ENCODE measurements around the gene HEATR5B.

GRCh38 chr2:37084797-37085196 lies 625 bp upstream of the HEATR5B start:
- TF ChIP-seq CTCF (conservative IDR thresholded peaks at IDR 0.05 in 1 of 2, IDR thresholded peaks at IDR 0.05 in 1 of 2; ENCODE audit: low read depth in 1 of 2, low read length in 2 of 2) (no peak), EZH2 (IDR thresholded peaks at IDR 0.05; ENCODE audit: low read length, missing control alignments) (no peak)
